ENCODE measurements around the gene CD300C. TPM values are rescaled to one million over a fixed set of nuclear protein-coding genes. Genes with fewer than 3 reads are reported as not detected.
A peak's percentile ranks its signal among the peaks of the same experiment; 100 is the strongest.

The CD300C gene
- total and polyA plus RNA-seq, 10 of the 15 experiments (the other 5 are each of a cell fraction or from before 2014, with no cell fraction given) = 0.12 to 0.38 (median 0.23) TPM; not detected in 3

DNA sequence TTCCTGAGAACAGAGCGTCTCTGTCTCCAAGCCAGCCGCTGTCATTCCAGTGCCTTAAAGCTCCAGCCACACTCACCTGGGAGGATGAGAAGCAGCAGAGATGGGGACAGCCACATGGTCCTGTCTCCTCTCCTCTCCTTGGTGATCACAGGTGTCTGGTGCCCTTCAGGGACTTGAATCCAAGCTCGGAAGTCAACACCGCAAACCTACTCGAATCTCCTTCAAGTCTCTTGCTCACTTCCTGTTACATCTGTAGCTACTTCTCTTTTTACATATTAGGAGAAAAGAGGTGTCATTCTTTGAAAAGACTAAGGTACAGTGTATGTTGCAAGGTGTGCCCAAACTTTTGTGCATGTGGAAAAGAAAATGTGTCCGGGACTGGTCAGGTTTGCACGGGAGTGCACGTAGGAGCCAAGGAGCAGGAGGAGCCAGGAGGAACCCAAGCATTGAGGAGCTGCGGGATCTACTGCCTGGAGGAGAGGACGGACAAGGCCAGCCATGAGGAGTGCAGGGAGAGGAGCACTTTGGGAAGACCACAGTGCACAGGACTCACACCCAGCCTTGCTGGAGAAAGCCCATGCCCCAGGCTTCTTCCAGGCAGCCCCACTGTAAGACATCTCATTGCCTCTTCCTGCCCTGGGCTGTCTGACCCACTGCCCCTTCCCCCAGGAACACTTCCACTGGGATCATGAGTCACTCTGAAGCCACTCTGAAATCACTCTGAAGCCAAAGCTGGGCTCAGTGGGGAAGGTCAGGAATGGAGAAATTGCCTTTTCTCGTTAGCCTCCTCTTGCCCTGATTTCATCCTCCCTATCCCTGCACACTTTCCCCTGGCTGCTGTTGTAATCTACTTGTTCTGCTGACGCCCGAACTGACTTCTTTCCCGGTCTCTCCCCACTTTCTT lies 46.4 kb upstream of the CD300C start, which contains the start of gene CD300LD:
Gene CD300LD (minus strand): TSS at position 197 of the 904 bp plus-strand sequence. CDS start 81 bp downstream, at position 116.
- Histone ChIP-seq H3K4me2 (ENCODE audit: control insufficient read depth, insufficient read depth) (no peak within 1 kb of the TSS), H3K36me3 (ENCODE audit: control insufficient read depth in 2 of 2, insufficient read depth in 2 of 2, low read length in 1 of 2) (no peaks in the 10 kb centered on the region), H3K9ac (ENCODE audit: control insufficient read depth, insufficient read depth, low read length) (no peak within 1 kb of the TSS), H3K9me3 (replicated peaks; ENCODE audit: control insufficient read depth, insufficient read depth, low read length) (no peaks in the 10 kb centered on the region; the same call in 2 of the 3 replicates), H3K4me1 (ENCODE audit: control insufficient read depth, insufficient read depth, low read length) (no peaks in the 10 kb centered on the region), H2AFZ (ENCODE audit: control insufficient read depth, low read depth, low read length) (no peak within 1 kb of the TSS), H3K4me3 (no peak within 1 kb of the TSS), H4K20me1 (ENCODE audit: control insufficient read depth, insufficient read depth) (no peaks in the 10 kb centered on the region), H3K27me3 (replicated peaks in 1 of 2; ENCODE audit: control insufficient read depth in 2 of 2, insufficient read depth in 2 of 2, low read length in 1 of 2) (peaks cover 0 to 2% of the 10 kb centered on the region in 2 experiments; a peak in 2 of 4 replicates), H3K79me2 (ENCODE audit: control insufficient read depth, insufficient read depth, low read length) (no peaks in the 10 kb centered on the region), H3K27ac (ENCODE audit: control insufficient read depth, insufficient read depth) (no peak within 1 kb of the TSS)
- no TSS peak for BruUV-seq (replicated peaks)
- CTCF ChIA-PET = interaction anchor here (0.7 to 3.2 kb wide), 6 partner anchors 9 to 277 kb away, joined by 3 to 12 read pairs (median 4); partner anchors contain the start of gene CD300H
- TF ChIP-seq SPI1 (IDR thresholded peaks at IDR 0.05; ENCODE audit: borderline replicate concordance, insufficient read depth, low read depth, low read length) (peak; percentile 43; the same call in 1 of the 2 replicates), NR2C2 (IDR thresholded peaks at IDR 0.05; ENCODE audit: borderline replicate concordance, control insufficient read depth, insufficient read length, low read depth) (no peak)
- RAD21 ChIA-PET (ENCODE audit: unreplicated experiment) = interaction anchor here (1.2 to 2.6 kb wide), 2 partner anchors 12 to 19 kb away, joined by 3 to 5 read pairs; no protein-coding TSS in a partner anchor
- in situ Hi-C loops (cut with MboI) (no loop called here), intact Hi-C loops (cut with micrococcal nuclease; ENCODE audit: unreplicated experiment) (no loop called here)
- WGBS (ENCODE audit: insufficient coverage, insufficient replicate concordance, low lambda C conversion rate, missing lambda C conversion rate) = 35% methylated on average over 14 of the region's 14 CpGs
- ATAC-seq = no peak
- POLR2A ChIA-PET = interaction anchor here (0.8 kb wide), 1 partner anchor 8 kb away, joined by 4 read pairs; no protein-coding TSS in a partner anchor
- SMC1A ChIA-PET (ENCODE audit: uncharacterized antibody, unreplicated experiment) = no interaction called here
- no peak for FAIRE-seq
- DNase-seq (ENCODE audit: low read depth, low spot score) = no peak

DNA sequence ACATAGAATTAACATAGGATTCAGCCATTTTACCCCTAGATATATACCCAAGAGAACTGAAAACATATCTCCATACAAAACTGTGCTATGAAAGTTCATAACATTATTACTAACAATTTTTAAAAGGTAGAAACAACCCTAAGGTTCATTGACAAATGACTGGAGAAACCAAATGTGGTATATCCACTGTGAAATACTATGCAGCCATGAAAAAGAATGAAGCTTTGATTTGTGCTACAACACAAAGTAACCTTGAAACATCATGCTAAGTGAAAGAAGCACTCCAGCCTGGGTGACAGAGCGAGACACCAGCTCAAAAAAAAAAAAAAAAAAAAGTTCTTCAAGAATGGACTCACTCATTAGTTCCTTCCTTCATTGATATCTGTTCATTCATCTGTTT lies 45.6 kb upstream of the CD300C start:
- ATAC-seq (no peak), DNase-seq (ENCODE audit: low read depth, low spot score) (no peak), FAIRE-seq (no peak)
- no peaks in the 10 kb centered on the region; the same call in 2 of the 3 replicates for H3K9me3 ChIP-seq (replicated peaks; ENCODE audit: control insufficient read depth, insufficient read depth, low read length)
- ChIA-PET CTCF (interaction anchor here (0.7 to 3.2 kb wide), 7 partner anchors 8 to 497 kb away, joined by 3 to 12 read pairs (median 3); partner anchors contain the start of gene CD300H), SMC1A (ENCODE audit: uncharacterized antibody, unreplicated experiment) (no interaction called here), POLR2A (interaction anchor here (0.8 kb wide), 1 partner anchor 9 kb away, joined by 4 read pairs; no protein-coding TSS in a partner anchor), RAD21 (ENCODE audit: unreplicated experiment) (interaction anchor here (0.6 kb wide), 1 partner anchor 212 kb away, joined by 3 read pairs; no protein-coding TSS in a partner anchor)
- no TSS peak for BruUV-seq (replicated peaks)
- H3K4me3 ChIP-seq = no peak overlapping the region
- no peak overlapping the region for H3K9ac ChIP-seq (ENCODE audit: control insufficient read depth, insufficient read depth, low read length)
- no peak overlapping the region for H3K27ac ChIP-seq (ENCODE audit: control insufficient read depth, insufficient read depth)
- no peaks in the 10 kb centered on the region for H3K36me3 ChIP-seq (ENCODE audit: control insufficient read depth in 2 of 2, insufficient read depth in 2 of 2, low read length in 1 of 2)
- no peak overlapping the region for H2AFZ ChIP-seq (ENCODE audit: control insufficient read depth, low read depth, low read length)
- WGBS (ENCODE audit: insufficient coverage, insufficient replicate concordance, low lambda C conversion rate, missing lambda C conversion rate) = 0% methylated on average over 1 of the region's 1 CpG
- no peaks in the 10 kb centered on the region for H3K79me2 ChIP-seq (ENCODE audit: control insufficient read depth, insufficient read depth, low read length)
- H3K27me3 ChIP-seq (replicated peaks in 1 of 2; ENCODE audit: control insufficient read depth in 2 of 2, insufficient read depth in 2 of 2, low read length in 1 of 2) = peaks cover 0 to 2% of the 10 kb centered on the region in 2 experiments; a peak in 2 of 4 replicates
- H3K4me1 ChIP-seq (ENCODE audit: control insufficient read depth, insufficient read depth, low read length) = no peaks in the 10 kb centered on the region
- no peak overlapping the region for H3K4me2 ChIP-seq (ENCODE audit: control insufficient read depth, insufficient read depth)
- intact Hi-C loops (cut with micrococcal nuclease; ENCODE audit: unreplicated experiment) = no loop called here
- in situ Hi-C loops (cut with MboI) = no loop called here
- no peaks in the 10 kb centered on the region for H4K20me1 ChIP-seq (ENCODE audit: control insufficient read depth, insufficient read depth)
- TF ChIP-seq TCF12 (IDR thresholded peaks at IDR 0.05; ENCODE audit: low read depth, low read length) (no peak), ZZZ3 (IDR thresholded peaks at IDR 0.05; ENCODE audit: control insufficient read depth, insufficient read length, low read depth) (no peak), GATAD2B (conservative IDR thresholded peaks at IDR 0.05; ENCODE audit: low read depth) (no peak), MTA2 (IDR thresholded peaks at IDR 0.05; ENCODE audit: low read depth) (no peak), SPI1 (IDR thresholded peaks at IDR 0.05; ENCODE audit: borderline replicate concordance, insufficient read depth, low read depth, low read length) (no peak), TBL1XR1 (IDR thresholded peaks at IDR 0.05; ENCODE audit: low read depth, low read length) (no peak), FOXM1 (IDR thresholded peaks at IDR 0.05; ENCODE audit: low read depth, low read length) (no peak), EP300 (IDR thresholded peaks at IDR 0.05; ENCODE audit: borderline replicate concordance in 1 of 2, control insufficient read depth in 1 of 2, low read depth in 2 of 2, low read length in 2 of 2) (no peak)

Data from GM12878 (cell line).